Measurements from ENCODE around the gene MGMT. TPM values are rescaled to one million over a fixed set of nuclear protein-coding genes. Genes with fewer than 3 reads are reported as not detected.

MGMT gene
- total RNA-seq, 1 donor from 2014 or later: 20.9 TPM

GRCh38 chr10:129816656-129817045 lies 349.6 kb downstream of the MGMT start:
- DNase-seq (ENCODE audit: low read depth): no peak
